Activated T-cell treated with anti-CD3 and anti-CD28 coated beads, Interleukin-2, amount 50 U/mL, for 72 hours (primary cell): ENCODE data around the gene TVP23A. TPM values are rescaled to one million over a fixed set of nuclear protein-coding genes. Genes with fewer than 3 reads are reported as not detected.

ENCODE experiments used
- ATAC-seq, 2 donors: fragments of 150-1000 bp; cut with Tn5 transposase; replicated peaks in 1 of 2; 2 replicates each; pipeline ENCODE4 v1.10.0; 2021; ENCODE audit warnings: moderate library complexity in 2 of 2, mild to moderate bottlenecking in 1 of 2
- DNase-seq, 2 donors: peaks; one replicate each; pipeline ENCODE4 v3.0.0; 2021 to 2022; ENCODE audit warnings: mixed read lengths in 1 of 2
- H3K27ac Mint-ChIP-seq: one replicate; pipeline ENCODE4 v1.8.0; 2022; ENCODE audit warnings: mild to moderate bottlenecking, moderate library complexity, mixed read lengths
- H3K27me3 Mint-ChIP-seq: one replicate; pipeline ENCODE4 v1.8.0; 2022; ENCODE audit warnings: low read depth, mixed read lengths
- H3K36me3 Mint-ChIP-seq, 2 donors: one replicate each; pipeline ENCODE4 v1.8.0; 2022; ENCODE audit warnings: mixed read lengths in 2 of 2, mild to moderate bottlenecking in 1 of 2; ENCODE audit not compliant: insufficient read depth in 2 of 2
- H3K4me1 Mint-ChIP-seq: one replicate; pipeline ENCODE4 v1.8.0; 2022; ENCODE audit warnings: low read depth, mixed read lengths
- H3K4me3 Mint-ChIP-seq, 2 donors: one replicate each; pipeline ENCODE4 v1.8.0; 2022; ENCODE audit warnings: mild to moderate bottlenecking in 2 of 2, mixed read lengths in 2 of 2, moderate library complexity in 2 of 2
- H3K9me3 Mint-ChIP-seq, 2 donors: one replicate each; pipeline ENCODE4 v1.8.0; 2022; ENCODE audit warnings: mixed read lengths in 2 of 2
- total RNA-seq, 2 donors: library from RNA; stranded (reverse); gene quantifications; one replicate each; pipeline ENCODE4 v1.2.3, GENCODE V29; 2022

The TVP23A gene
- total RNA-seq, 2 donors from 2014 or later = 0.60 TPM; not detected in 1

GRCh38 chr16:10770907-10771306, 47.7 kb downstream of the TVP23A start:
- no peaks in the 10 kb centered on the region for H3K9me3 Mint-ChIP-seq

GRCh38 chr16:10769381-10769780, 49.2 kb downstream of the TVP23A start:
- Mint-ChIP-seq H3K27me3 (no peaks in the 10 kb centered on the region), H3K4me3 (no peak overlapping the region), H3K4me1 (peaks cover 13% of the 10 kb centered on the region), H3K27ac (no peak overlapping the region), H3K36me3 (peaks cover 0 to under 1% of the 10 kb centered on the region in 2 donors), H3K9me3 (no peaks in the 10 kb centered on the region)
- ATAC-seq = no peak
- no peak for DNase-seq

More at GRCh38 chr16:10770907-10771306, 47.7 kb downstream of the TVP23A start:
- H3K4me3 Mint-ChIP-seq = no peak overlapping the region
- ATAC-seq (no peak), DNase-seq (no peak)
- H3K36me3 Mint-ChIP-seq = no peaks in the 10 kb centered on the region
- no peak overlapping the region for H3K27ac Mint-ChIP-seq
- H3K27me3 Mint-ChIP-seq = peaks cover 5% of the 10 kb centered on the region
- peaks cover 10% of the 10 kb centered on the region for H3K4me1 Mint-ChIP-seq

DNA sequence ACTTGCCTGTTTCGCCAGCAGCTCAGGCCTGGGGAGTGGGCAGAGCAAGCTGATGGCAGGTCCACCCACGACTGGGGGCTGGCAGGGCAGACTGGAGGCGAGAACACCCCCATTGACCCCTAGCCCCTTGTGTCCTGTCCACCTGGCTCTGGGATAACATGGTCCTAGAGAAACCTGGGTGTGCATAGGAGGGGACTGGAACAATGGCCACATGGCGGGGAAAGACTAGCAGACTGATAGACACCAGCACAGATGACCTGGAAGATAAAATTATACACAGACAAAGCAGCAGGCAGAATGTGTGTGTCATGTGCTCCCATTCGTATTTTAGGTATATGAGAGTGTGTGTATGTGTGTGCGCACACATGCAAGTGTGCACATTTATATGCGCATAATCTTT, 51.5 kb downstream of the TVP23A start:
- no peak overlapping the region for H3K4me3 Mint-ChIP-seq
- H3K27ac Mint-ChIP-seq = no peak overlapping the region
- H3K9me3 Mint-ChIP-seq = peaks cover 0 to 2% of the 10 kb centered on the region in 2 donors
- peaks cover 8 to 12% of the 10 kb centered on the region in 2 donors for H3K36me3 Mint-ChIP-seq
- no peaks in the 10 kb centered on the region for H3K27me3 Mint-ChIP-seq
- ATAC-seq = no peak
- H3K4me1 Mint-ChIP-seq = peaks cover 13% of the 10 kb centered on the region
- no peak for DNase-seq

- peaks cover 14 to 15% of the 10 kb centered on the region in 2 donors for H3K36me3 Mint-ChIP-seq
- H3K27me3 Mint-ChIP-seq = no peaks in the 10 kb centered on the region
- H3K4me3 Mint-ChIP-seq = no peak overlapping the region
- ATAC-seq = peak; percentile 64 to 88
- DNase-seq = peak in 1 of 2 donors; percentile 25
- H3K9me3 Mint-ChIP-seq = peaks cover 0 to 2% of the 10 kb centered on the region in 2 donors
- H3K4me1 Mint-ChIP-seq = peaks cover 13% of the 10 kb centered on the region
- peak overlapping the region; percentile 17 for H3K27ac Mint-ChIP-seq
Measured at GRCh38 chr16:10765772-10766171, 52.8 kb downstream of the TVP23A start.

- DNase-seq = no peak
- Mint-ChIP-seq H3K9me3 (peaks cover 0 to 2% of the 10 kb centered on the region in 2 donors), H3K27ac (no peak overlapping the region), H3K4me3 (no peak overlapping the region), H3K27me3 (no peaks in the 10 kb centered on the region), H3K4me1 (peaks cover 13% of the 10 kb centered on the region), H3K36me3 (peaks cover 15 to 16% of the 10 kb centered on the region in 2 donors)
- no peak for ATAC-seq
Measured at GRCh38 chr16:10763456-10763855, 55.1 kb downstream of the TVP23A start.

GRCh38 chr16:10762336-10763016, 56.1 kb downstream of the TVP23A start:
- H3K27me3 Mint-ChIP-seq = no peaks in the 10 kb centered on the region
- H3K9me3 Mint-ChIP-seq = peaks cover 0 to 2% of the 10 kb centered on the region in 2 donors
- H3K4me1 Mint-ChIP-seq = peaks cover 13% of the 10 kb centered on the region
- no peak for ATAC-seq
- no peak for DNase-seq
- H3K27ac Mint-ChIP-seq = no peak overlapping the region
- no peak overlapping the region for H3K4me3 Mint-ChIP-seq
- H3K36me3 Mint-ChIP-seq = peaks cover 15 to 16% of the 10 kb centered on the region in 2 donors

DNA sequence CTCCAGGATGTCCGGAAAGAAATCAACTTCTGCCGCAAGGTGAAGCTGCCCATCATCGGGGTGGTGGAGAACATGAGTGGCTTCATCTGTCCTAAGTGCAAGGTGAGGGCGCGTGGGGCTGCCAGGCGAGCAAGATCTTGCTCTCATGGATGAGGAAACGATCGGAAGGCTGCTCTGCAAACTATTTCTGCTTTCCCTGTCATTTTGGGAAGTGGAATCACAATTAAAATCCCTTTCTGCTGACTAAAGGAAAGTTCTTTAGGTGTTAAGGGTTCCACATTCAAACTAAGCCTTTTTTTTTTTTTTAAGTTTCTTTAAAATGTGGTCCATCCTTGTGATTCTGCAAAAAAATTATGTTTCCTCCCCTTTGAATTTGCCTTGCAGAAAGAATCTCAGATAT, 57.2 kb downstream of the TVP23A start:
- Mint-ChIP-seq H3K4me1 (peaks cover 12% of the 10 kb centered on the region), H3K36me3 (peaks cover 15 to 16% of the 10 kb centered on the region in 2 donors), H3K27me3 (no peaks in the 10 kb centered on the region), H3K27ac (no peak overlapping the region), H3K9me3 (peaks cover 0 to 2% of the 10 kb centered on the region in 2 donors), H3K4me3 (no peak overlapping the region)
- ATAC-seq = no peak
- no peak for DNase-seq

DNA sequence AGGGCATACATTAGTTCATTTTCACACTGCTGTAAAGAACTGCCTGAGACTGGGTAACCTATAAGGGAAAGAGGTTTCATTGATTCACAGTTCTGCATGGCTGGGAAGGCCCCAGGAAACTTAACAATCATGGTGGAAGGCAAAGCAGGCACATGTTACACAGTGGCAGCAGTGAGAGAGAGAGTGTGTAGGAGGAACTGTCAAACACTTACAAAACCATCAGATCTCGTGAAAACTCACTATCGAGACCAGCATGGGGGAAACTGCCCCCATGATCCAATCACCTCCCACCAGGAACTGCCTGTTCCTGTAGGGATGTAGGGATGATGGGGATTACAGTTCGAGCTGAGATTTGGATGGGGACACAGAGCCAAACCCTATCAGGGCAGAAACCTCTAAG, 57.7 kb downstream of the TVP23A start:
- Mint-ChIP-seq H3K36me3 (peaks cover 15 to 16% of the 10 kb centered on the region in 2 donors), H3K4me3 (no peak overlapping the region), H3K27ac (peak overlapping the region; percentile 0), H3K4me1 (peaks cover 8% of the 10 kb centered on the region), H3K27me3 (no peaks in the 10 kb centered on the region), H3K9me3 (peaks cover 0 to 2% of the 10 kb centered on the region in 2 donors)
- ATAC-seq (no peak), DNase-seq (no peak)

GRCh38 chr16:10756574-10756973, 62.0 kb downstream of the TVP23A start:
- Mint-ChIP-seq H3K4me1 (peaks cover 23% of the 10 kb centered on the region), H3K9me3 (no peaks in the 10 kb centered on the region), H3K27me3 (no peaks in the 10 kb centered on the region), H3K36me3 (peaks cover 4 to 11% of the 10 kb centered on the region in 2 donors), H3K27ac (no peak overlapping the region), H3K4me3 (no peak overlapping the region)
- DNase-seq (no peak), ATAC-seq (no peak)

GRCh38 chr16:10754941-10755340, 63.7 kb downstream of the TVP23A start:
- Mint-ChIP-seq H3K4me3 (no peak overlapping the region), H3K27ac (no peak overlapping the region), H3K9me3 (no peaks in the 10 kb centered on the region), H3K4me1 (peaks cover 36% of the 10 kb centered on the region), H3K27me3 (no peaks in the 10 kb centered on the region), H3K36me3 (peaks cover 2% of the 10 kb centered on the region in 2 donors)
- DNase-seq (no peak), ATAC-seq (peak; percentile 71 to 76)

DNA sequence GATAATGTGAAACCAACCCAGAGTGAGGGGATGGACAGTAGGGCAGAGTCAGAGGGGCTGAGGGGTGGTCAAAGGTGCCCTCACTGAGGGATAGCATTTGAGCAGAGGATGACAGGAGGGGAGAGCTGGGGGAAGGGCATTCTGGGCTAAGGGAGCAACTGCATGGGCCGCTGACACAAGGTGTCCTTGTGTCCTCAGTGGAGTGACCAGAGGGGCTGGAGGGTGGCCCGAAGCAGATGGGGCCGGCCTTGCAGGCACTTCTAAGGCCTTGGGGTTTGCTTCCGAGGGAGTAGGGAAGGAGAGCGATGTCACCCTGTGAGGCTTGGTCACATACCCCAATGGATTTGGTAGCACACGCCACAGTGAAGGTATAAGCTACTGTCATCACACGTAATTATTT, 64.9 kb downstream of the TVP23A start:
- Mint-ChIP-seq H3K4me1 (peaks cover 48% of the 10 kb centered on the region), H3K27ac (no peak overlapping the region), H3K27me3 (no peaks in the 10 kb centered on the region), H3K36me3 (peaks cover 2 to 4% of the 10 kb centered on the region in 2 donors), H3K4me3 (no peak overlapping the region), H3K9me3 (no peaks in the 10 kb centered on the region)
- DNase-seq (no peak), ATAC-seq (no peak)

DNA sequence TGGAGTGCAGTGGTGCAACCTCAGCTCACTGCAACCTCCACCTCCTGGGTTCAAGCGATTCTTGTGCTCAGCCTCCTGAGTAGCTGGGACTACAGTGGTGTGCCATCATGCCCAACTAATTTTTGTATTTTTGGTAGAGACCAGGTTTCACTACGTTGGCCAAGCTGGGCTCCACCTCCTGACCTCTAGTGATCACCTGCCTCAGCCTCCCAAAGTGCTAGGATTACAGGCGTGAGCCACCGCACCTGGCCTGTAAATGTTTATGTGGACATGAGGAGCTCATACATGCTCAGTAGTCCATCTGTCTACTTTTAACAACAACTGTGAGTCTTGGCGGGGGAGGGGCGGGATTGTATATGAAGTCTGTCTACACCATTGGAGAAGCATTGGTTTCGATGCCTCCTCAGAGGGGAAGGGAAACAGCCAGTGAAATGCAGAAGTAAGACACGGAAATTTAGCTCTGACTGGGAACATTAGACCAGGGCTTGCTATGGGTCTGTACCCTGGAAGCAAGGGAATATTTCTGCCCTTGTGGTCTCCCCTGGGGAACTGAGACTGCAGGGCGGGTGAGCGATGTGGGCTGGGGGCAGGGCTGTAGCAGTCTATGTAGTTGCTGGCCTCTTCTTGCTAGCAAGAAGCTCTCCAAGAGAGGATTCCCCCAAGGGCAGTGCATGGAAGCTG, 65.6 kb downstream of the TVP23A start:
- no peak for ATAC-seq
- Mint-ChIP-seq H3K4me3 (no peak overlapping the region), H3K27ac (no peak overlapping the region), H3K36me3 (peaks cover 4% of the 10 kb centered on the region in 2 donors), H3K9me3 (no peaks in the 10 kb centered on the region), H3K27me3 (no peaks in the 10 kb centered on the region), H3K4me1 (peaks cover 54% of the 10 kb centered on the region)
- no peak for DNase-seq

DNA sequence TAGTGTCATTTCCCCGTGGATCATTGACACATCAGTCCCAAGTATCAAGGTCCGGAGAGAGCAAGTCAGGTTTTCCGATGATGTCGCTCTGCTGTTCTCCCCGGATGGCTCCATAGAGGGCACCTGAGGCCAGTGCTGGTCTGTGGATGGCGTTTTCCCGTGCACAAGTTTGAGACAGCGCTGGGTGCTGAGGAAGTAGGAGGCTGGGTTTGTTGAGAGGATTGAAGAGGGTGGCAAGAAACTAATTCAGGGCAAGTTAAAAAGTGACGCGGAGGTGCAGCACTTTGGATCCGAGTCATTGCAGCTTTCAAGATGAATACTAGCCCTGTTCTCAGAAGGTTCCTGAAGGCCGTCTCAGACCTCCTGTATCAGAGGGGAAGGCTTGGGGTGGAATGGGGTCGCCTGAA, 67.3 kb downstream of the TVP23A start:
- H3K36me3 Mint-ChIP-seq = peaks cover 4 to 6% of the 10 kb centered on the region in 2 donors
- H3K4me1 Mint-ChIP-seq = peaks cover 60% of the 10 kb centered on the region
- peak overlapping the region in 1 of 2 donors; percentile 6 for H3K4me3 Mint-ChIP-seq
- peak; percentile 53 to 57 for DNase-seq
- peak; percentile 69 to 74 for ATAC-seq
- no peak overlapping the region for H3K27ac Mint-ChIP-seq
- no peaks in the 10 kb centered on the region for H3K27me3 Mint-ChIP-seq
- no peaks in the 10 kb centered on the region for H3K9me3 Mint-ChIP-seq
